Tracheal epithelial cell (primary cell): ENCODE measurements around the gene FTCD. TPM values are rescaled to one million over a fixed set of nuclear protein-coding genes. Genes with fewer than 3 reads are reported as not detected.

Experiments
- total RNA-seq: library from RNA; depleted of rRNA; stranded (reverse); fragments of >200 nt; gene quantifications from 2 replicates; pipeline ENCODE4 v1.2.1, GENCODE V29; 2014

The FTCD gene, protein sequence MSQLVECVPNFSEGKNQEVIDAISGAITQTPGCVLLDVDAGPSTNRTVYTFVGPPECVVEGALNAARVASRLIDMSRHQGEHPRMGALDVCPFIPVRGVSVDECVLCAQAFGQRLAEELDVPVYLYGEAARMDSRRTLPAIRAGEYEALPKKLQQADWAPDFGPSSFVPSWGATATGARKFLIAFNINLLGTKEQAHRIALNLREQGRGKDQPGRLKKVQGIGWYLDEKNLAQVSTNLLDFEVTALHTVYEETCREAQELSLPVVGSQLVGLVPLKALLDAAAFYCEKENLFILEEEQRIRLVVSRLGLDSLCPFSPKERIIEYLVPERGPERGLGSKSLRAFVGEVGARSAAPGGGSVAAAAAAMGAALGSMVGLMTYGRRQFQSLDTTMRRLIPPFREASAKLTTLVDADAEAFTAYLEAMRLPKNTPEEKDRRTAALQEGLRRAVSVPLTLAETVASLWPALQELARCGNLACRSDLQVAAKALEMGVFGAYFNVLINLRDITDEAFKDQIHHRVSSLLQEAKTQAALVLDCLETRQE
- total RNA-seq = 0.48 TPM in 1 of 2 replicates, not detected in the other

DNA sequence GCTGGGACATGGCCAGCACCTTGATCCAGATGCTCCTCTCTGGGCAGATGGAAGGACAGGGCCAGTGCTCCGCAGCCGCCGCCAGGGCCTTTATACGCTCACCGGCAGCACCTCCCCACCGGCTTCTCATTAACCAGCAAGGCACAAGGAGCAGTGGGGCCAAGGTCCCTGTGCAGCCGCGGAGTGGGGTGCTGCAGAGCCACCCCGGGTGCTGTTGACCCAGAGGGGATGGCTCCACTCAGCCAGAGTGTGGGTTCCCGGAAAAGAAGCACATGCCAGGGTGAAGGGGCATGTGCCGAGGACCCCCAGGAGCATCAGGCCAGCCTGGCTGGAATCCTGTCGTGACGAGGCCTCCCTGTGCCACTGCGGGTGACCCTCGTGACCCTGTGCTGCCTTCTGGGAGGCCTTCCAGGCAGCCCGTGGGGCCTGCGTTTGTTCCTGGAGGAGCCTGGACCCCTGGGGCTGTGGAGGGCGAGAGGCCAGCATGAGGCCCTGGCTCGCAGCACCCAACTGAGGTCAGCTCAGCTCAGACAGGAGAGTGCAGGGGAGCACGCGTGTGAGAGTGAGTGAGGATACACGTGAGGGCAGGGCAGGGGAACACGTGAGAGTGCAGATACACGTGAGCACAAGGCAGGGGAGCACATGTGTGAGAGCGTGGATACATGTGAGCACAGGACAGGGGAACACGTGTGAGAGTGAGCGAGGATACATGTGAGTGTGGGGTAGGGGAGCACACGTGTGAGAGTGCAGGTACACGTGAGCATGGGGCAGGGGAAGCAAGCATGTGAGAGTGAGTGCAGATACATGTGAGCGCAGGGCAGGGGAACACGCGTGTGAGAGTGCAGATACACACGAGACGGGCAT is at the start of gene FTCD:
Gene FTCD, minus strand, starts transcription at position 66 of the 864 bp plus-strand sequence. Its CDS starts 56 bp downstream, at position 10.

DNA sequence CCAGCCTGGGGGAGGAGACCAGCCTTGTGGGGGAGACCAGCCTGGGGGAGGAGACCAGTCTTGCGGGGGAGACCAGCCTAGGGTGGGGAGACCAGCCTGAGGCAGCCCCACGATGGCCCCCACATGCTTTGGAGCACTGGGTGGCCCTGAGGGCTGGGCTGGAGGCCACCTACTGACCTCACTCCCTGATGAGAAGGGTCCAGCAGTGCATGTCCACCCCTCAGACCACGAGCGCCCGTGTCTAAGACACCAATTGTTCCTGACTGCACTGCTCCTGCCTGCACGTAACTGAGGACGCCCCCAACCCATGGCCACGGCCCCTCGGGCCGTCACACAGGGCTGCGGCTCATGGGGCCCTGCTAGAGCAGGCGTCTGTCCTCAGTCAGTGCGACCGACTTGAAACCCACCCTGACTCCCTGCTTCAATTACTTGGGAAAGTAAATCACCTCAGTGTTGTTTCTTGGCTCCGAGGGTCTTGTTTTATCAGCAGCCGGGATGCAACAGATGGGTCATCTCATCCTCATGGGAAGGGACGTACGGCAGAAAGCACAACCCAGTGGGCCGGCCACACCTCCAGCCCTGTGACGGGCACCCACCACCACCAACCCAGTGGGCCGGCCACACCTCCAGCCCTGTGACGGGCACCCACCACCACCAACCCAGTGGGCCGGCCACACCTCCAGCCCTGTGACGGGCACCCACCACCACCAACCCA is 28.7 kb upstream of the FTCD start, which contains the start of gene SPATC1L:
Gene SPATC1L, minus strand, starts transcription at position 550 of the 715 bp plus-strand sequence. CDS start 1,643 bp downstream, outside the sequence.

DNA sequence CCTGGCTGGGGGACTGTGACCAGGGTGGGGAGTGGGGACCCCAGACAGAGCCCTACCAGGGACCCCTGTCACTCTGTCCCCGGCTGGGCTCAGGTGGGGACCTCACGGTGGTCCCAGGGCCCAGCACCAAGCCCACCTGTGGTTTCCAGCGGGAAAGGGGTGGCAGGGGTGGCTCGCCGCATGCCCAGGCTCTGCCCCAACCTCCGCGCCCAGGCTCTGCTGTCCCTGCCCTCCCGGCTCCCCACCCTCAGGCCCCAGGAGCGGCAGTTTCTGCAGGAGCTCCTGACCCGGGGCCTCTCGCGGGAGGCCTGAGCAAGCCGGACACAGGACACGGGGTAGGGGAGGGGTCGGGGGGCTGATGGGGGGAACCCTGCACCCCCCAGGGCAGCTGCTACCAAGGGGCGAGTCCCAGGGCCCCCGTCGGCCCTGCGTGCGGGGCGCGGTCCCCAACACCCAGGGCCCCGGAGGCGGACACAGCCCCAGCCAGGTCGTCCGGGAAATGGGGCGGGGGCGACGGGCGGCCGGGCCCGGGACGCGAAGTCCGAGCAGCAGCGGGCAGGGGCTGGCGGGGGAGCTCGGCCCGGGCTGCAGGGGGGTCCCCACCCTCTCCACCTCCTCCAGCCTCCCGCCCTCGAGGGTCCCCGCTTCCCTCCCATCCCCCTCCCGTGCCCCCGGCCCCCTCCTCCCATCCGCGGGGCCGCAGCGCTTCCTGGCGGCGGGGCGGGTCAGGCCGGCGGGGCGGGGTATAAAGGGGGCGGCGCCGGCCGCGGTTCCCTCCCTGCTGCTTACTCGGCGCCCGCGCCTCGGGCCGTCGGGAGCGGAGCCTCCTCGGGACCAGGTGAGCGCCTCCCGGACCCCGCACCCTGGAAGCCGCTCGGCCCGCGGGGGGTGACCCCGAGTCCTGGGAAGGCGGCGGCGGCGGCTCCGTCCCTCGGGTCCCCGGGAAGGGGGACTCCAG is 57.8 kb downstream of the FTCD start, which contains the start of gene COL6A2:
Gene COL6A2, plus strand, starts transcription at position 777 of the 958 bp plus-strand sequence.

Other genes starting within 250 kb of the FTCD start
- gene COL6A1, start 173.8 kb downstream of the FTCD start, total RNA-seq = 1.1 and 79.8 TPM in 2 replicates
- gene COL6A2, start 57.5 kb downstream of the FTCD start, total RNA-seq = 0.43 and 58.6 TPM in 2 replicates
- 2.4 and 3.4 TPM in 2 replicates for gene SPATC1L, start 28.9 kb upstream of the FTCD start, total RNA-seq
- gene LSS, start 73.2 kb upstream of the FTCD start, total RNA-seq = 42.4 and 66.3 TPM in 2 replicates
- 60.7 and 64.4 TPM in 2 replicates for gene MCM3AP, start 130.0 kb upstream of the FTCD start, total RNA-seq
- 12.3 and 15.8 TPM in 2 replicates for gene YBEY, start 130.8 kb upstream of the FTCD start, total RNA-seq
- 0.85 and 2.2 TPM in 2 replicates for gene C21orf58, start 168.3 kb upstream of the FTCD start, total RNA-seq
- gene PCNT, start 168.6 kb upstream of the FTCD start, total RNA-seq = 10.4 and 11.1 TPM in 2 replicates